Type B pancreatic cell (in vitro differentiated cells): ENCODE measurements around the gene KCNA3. TPM values are rescaled to one million over a fixed set of nuclear protein-coding genes. Genes with fewer than 3 reads are reported as not detected.

Source experiments
- DNase-seq: peaks from one replicate; pipeline ENCODE4 v3.0.0; 2021; ENCODE audit warnings: mixed read lengths; ENCODE audit not compliant: unreplicated experiment; ENCODE audit errors: extremely low spot score
- H3K27ac Mint-ChIP-seq: 2 replicates; pipeline ENCODE4 v1.8.0; 2021; ENCODE audit warnings: mild to moderate bottlenecking, mixed read lengths
- H3K27me3 Mint-ChIP-seq: 2 replicates; pipeline ENCODE4 v1.8.0; 2021; ENCODE audit warnings: mixed read lengths
- H3K36me3 Mint-ChIP-seq: 2 replicates; pipeline ENCODE4 v1.8.0; 2021; ENCODE audit warnings: mixed read lengths
- H3K4me1 Mint-ChIP-seq: one replicate; pipeline ENCODE4 v1.8.0; 2021; ENCODE audit warnings: mixed read lengths; ENCODE audit not compliant: unreplicated experiment
- H3K4me3 Mint-ChIP-seq: 2 replicates; pipeline ENCODE4 v1.8.0; 2021; ENCODE audit warnings: mild to moderate bottlenecking, mixed read lengths
- H3K9me3 Mint-ChIP-seq: 2 replicates; pipeline ENCODE4 v1.8.0; 2021; ENCODE audit warnings: mixed read lengths
- total RNA-seq: library from RNA; stranded (reverse); gene quantifications from 2 replicates; pipeline ENCODE4 v1.2.1, GENCODE V29; 2021; ENCODE audit warnings: low replicate concordance
- TF ChIP-seq, protein P1 (sequence below): fragments of 200-600 bp; sonication (generic); conservative IDR thresholded peaks from 2 replicates; pipeline ENCODE4 v1.5.0; 2021; ENCODE audit warnings: antibody characterized with exemption, mild to moderate bottlenecking

The KCNA3 gene
- total RNA-seq, 1 donor from 2014 or later = 0.94 TPM

DNA sequence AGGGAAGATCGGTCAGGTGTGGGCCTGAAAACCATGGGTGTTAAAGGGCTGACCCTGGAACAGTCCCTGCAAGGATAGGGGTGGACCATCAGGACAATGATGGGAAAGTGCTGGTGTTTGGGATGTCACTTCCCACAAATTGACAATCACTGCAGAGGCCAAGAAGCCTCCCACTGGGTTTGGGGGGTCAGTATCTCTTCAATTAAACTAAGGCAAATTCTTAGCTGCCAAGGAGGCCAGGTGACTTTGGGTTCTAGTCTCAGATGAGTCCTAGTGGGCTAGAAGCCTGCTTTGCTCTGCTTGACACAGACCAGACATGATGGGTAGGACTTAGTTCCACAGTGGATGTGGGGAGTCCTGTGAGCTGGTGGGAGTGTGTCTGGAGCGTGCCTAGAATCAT, 39.3 kb downstream of the KCNA3 start:
- Mint-ChIP-seq H3K4me1 (no peaks in the 10 kb centered on the region), H3K4me3 (no peak overlapping the region), H3K9me3 (no peaks in the 10 kb centered on the region), H3K27me3 (peaks cover 38% of the 10 kb centered on the region), H3K36me3 (no peaks in the 10 kb centered on the region), H3K27ac (no peak overlapping the region)
- DNase-seq = no peak
- TF ChIP-seq, protein P1, sequence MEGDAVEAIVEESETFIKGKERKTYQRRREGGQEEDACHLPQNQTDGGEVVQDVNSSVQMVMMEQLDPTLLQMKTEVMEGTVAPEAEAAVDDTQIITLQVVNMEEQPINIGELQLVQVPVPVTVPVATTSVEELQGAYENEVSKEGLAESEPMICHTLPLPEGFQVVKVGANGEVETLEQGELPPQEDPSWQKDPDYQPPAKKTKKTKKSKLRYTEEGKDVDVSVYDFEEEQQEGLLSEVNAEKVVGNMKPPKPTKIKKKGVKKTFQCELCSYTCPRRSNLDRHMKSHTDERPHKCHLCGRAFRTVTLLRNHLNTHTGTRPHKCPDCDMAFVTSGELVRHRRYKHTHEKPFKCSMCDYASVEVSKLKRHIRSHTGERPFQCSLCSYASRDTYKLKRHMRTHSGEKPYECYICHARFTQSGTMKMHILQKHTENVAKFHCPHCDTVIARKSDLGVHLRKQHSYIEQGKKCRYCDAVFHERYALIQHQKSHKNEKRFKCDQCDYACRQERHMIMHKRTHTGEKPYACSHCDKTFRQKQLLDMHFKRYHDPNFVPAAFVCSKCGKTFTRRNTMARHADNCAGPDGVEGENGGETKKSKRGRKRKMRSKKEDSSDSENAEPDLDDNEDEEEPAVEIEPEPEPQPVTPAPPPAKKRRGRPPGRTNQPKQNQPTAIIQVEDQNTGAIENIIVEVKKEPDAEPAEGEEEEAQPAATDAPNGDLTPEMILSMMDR = no peak

DNA sequence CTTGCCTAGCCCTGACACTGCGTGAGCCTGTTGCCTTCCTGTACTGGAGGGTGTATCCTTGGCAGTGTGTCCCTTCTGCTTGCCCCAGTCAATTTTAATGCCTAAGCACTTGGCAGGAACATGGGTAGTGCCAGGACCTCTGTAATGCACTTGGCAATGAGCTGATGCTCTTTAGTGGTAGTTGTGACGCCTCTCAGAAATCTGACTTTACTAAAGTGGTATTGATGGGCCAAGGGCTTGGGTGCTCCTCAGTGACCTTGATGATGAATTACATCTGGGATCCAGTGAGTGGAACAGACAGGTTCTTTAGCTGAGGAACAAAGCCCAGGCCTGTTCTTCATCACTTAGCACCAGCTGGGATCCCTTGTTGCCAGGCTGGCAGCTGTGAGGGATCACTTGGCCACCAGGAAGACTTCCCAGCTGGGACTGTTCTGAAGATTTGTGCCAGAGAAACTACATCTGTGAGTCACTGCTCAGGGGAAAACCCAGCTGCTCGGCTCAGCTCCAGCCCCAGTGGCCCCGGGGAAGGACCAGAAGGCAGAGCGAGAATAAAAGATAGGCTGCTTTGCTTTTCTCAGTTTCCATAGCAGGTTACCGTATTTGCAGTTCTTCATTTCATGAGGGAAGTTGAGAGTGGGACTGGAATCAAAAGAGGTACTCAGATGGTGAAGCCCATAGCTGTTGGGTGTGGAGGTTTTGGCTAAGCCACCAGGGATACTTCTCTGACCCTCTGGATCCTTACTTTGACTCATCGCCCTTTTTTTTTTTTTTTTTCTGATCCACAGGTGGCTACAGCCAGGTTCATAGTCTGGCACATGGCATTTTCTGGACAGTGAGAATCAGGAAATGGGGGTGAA, 40.1 kb downstream of the KCNA3 start:
- H3K27ac Mint-ChIP-seq = no peak overlapping the region
- H3K27me3 Mint-ChIP-seq = peaks cover 31% of the 10 kb centered on the region
- no peaks in the 10 kb centered on the region for H3K4me1 Mint-ChIP-seq
- H3K9me3 Mint-ChIP-seq = no peaks in the 10 kb centered on the region
- TF ChIP-seq, protein P1 = no peak
- H3K36me3 Mint-ChIP-seq = no peaks in the 10 kb centered on the region
- no peak for DNase-seq
- H3K4me3 Mint-ChIP-seq = no peak overlapping the region

GRCh38 chr1:110634086-110634454, 40.7 kb downstream of the KCNA3 start:
- Mint-ChIP-seq H3K36me3 (no peaks in the 10 kb centered on the region), H3K27ac (no peak overlapping the region), H3K9me3 (no peaks in the 10 kb centered on the region), H3K4me1 (no peaks in the 10 kb centered on the region), H3K4me3 (no peak overlapping the region), H3K27me3 (peaks cover 32% of the 10 kb centered on the region)
- TF ChIP-seq, protein P1 = no peak
- DNase-seq = no peak

- Mint-ChIP-seq H3K9me3 (no peaks in the 10 kb centered on the region), H3K4me1 (no peaks in the 10 kb centered on the region), H3K4me3 (no peak overlapping the region), H3K36me3 (no peaks in the 10 kb centered on the region), H3K27ac (no peak overlapping the region), H3K27me3 (peaks cover 33% of the 10 kb centered on the region)
- no peak for DNase-seq
- TF ChIP-seq, protein P1 = no peak
Measured at GRCh38 chr1:110633646-110634030, 41.1 kb downstream of the KCNA3 start.

DNA sequence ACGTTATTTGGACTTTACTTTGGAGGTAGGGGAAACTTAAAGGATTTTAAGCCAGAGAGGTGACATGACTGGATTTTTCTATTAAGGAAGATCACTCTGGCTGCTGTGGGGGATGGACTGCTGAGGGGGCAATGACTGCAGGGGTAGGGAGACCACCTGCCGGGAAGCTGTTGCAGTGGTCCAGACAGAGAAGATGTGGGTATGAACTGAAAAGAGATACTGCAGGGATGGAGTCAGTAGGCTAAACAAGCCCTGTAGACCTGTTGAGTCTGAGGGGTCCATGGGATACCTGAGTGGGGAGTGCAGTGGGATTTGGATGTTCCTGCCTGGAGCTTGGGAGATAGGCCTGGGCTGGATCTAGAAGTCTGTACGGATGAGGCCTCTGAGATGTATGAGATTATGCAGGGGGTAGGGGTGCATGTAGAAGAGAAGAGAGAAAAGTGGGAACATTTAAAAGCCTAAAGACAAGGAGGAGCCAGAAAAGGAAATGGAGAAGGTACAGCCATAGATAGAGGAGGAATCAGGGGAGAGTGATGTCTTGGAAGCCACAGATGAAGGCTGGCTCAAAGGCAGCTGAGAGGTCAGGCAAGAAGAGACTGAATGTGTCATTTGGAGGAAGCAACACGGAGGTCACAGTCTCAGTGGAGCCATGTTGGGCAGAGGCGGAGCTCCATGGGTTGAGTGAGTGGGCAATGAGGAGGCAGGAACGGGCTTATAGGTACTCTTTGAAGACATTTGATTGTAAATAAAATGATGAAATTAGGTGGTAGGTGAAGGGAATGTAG, 42.7 kb downstream of the KCNA3 start:
- Mint-ChIP-seq H3K27me3 (peaks cover 42% of the 10 kb centered on the region), H3K36me3 (no peaks in the 10 kb centered on the region), H3K27ac (no peak overlapping the region), H3K9me3 (no peaks in the 10 kb centered on the region), H3K4me3 (no peak overlapping the region), H3K4me1 (no peaks in the 10 kb centered on the region)
- TF ChIP-seq, protein P1 = no peak
- DNase-seq = no peak
